Hepatocyte (in vitro differentiated cells): Measurements from ENCODE around the gene NCOA7. TPM values are rescaled to one million over a fixed set of nuclear protein-coding genes. Genes with fewer than 3 reads are reported as not detected.

Experiments
- DNase-seq: peaks from one replicate; pipeline ENCODE4 v3.0.0-alpha.2; 2016; ENCODE audit warnings: low spot score
- H2AFZ ChIP-seq: fragments of 200-600 bp; sonication (generic); 2 replicates; pipeline ENCODE4 v1.6.0; 2016; ENCODE audit warnings: antibody characterized with exemption, mild to moderate bottlenecking
- H3K27ac ChIP-seq: fragments of 200-600 bp; sonication (generic); 2 replicates; pipeline ENCODE4 v1.5.1; 2016; ENCODE audit warnings: mild to moderate bottlenecking
- H3K27me3 ChIP-seq: fragments of 200-600 bp; sonication (generic); 2 replicates; pipeline ENCODE4 v1.6.1; 2016
- H3K36me3 ChIP-seq: fragments of 200-600 bp; sonication (generic); replicated peaks from 2 replicates; pipeline ENCODE4 v1.5.1; 2016; ENCODE audit warnings: low read depth; ENCODE audit not compliant: insufficient read depth
- H3K4me1 ChIP-seq: fragments of 200-600 bp; sonication (generic); 2 replicates; pipeline ENCODE4 v1.5.1; 2016; ENCODE audit warnings: mild to moderate bottlenecking, moderate library complexity; ENCODE audit not compliant: insufficient read depth
- H3K4me2 ChIP-seq: fragments of 200-600 bp; sonication (generic); 2 replicates; pipeline ENCODE4 v1.6.0; 2016
- H3K4me3 ChIP-seq: fragments of 200-600 bp; sonication (generic); 2 replicates; pipeline ENCODE4 v1.5.1; 2016; ENCODE audit warnings: mild to moderate bottlenecking
- H3K79me2 ChIP-seq: fragments of 200-600 bp; sonication (generic); 2 replicates; pipeline ENCODE4 v1.6.0; 2017; ENCODE audit warnings: mild to moderate bottlenecking
- H3K9me2 ChIP-seq: fragments of 200-600 bp; sonication (generic); replicated peaks from 2 replicates; pipeline ENCODE4 v1.6.0; 2017; ENCODE audit warnings: mild to moderate bottlenecking; ENCODE audit not compliant: insufficient read depth
- H3K9me3 ChIP-seq: fragments of 200-600 bp; sonication (generic); 2 replicates; pipeline ENCODE4 v1.5.1; 2016; ENCODE audit warnings: low read depth, mild to moderate bottlenecking
- H4K20me1 ChIP-seq: fragments of 200-600 bp; sonication (generic); 2 replicates; pipeline ENCODE4 v1.6.0; 2016; ENCODE audit warnings: mild to moderate bottlenecking; ENCODE audit not compliant: insufficient read depth, poor library complexity, severe bottlenecking
- EZH2 ChIP-seq: fragments of 200-600 bp; sonication (generic); IDR thresholded peaks from 2 replicates; pipeline ENCODE4 v1.6.1; 2016; ENCODE audit warnings: antibody characterized with exemption, mild to moderate bottlenecking, borderline replicate concordance
- EZH2phosphoT487 ChIP-seq: fragments of 200-600 bp; sonication (generic); IDR thresholded peaks from one replicate; pipeline ENCODE4 v1.6.1; 2018; ENCODE audit warnings: antibody characterized with exemption, mild to moderate bottlenecking, low read depth, moderate library complexity; ENCODE audit not compliant: unreplicated experiment, severe bottlenecking
- WGBS: methylation state at CpG from one replicate; pipeline ENCODE4 v1.1.6; 2016; ENCODE audit warnings: low lambda C conversion rate; ENCODE audit errors: missing lambda C conversion rate; 5-methylcytosine and 5-hydroxymethylcytosine counted together
- polyA plus RNA-seq: library from polyadenylated mRNA; unstranded; fragments of >200 nt; fragmentation: Nextera tagmentation; extraction: Ambion mirVana; gene quantifications from 2 replicates; pipeline ENCODE4 v1.2.1, GENCODE V29; 2016
- small RNA-seq: library from RNA; depleted of rRNA; stranded (forward); fragments of <200 nt; gene quantifications from one replicate; pipeline ENCODE3, GENCODE V24; 2014
- total RNA-seq: library from RNA; depleted of rRNA; stranded (reverse); fragments of >200 nt; gene quantifications from 2 replicates; pipeline ENCODE4 v1.2.3, GENCODE V29; 2014
- TF ChIP-seq, protein P1 (sequence below): fragments of 200-600 bp; sonication (generic); IDR thresholded peaks from 2 replicates; pipeline ENCODE4 v1.5.1; 2016; ENCODE audit warnings: antibody characterized with exemption, mild to moderate bottlenecking; ENCODE audit not compliant: poor library complexity

NCOA7 gene
- total and polyA plus RNA-seq, 2 experiments from 2014 or later = 17.3 to 42.0 TPM

- TF ChIP-seq, protein P1, sequence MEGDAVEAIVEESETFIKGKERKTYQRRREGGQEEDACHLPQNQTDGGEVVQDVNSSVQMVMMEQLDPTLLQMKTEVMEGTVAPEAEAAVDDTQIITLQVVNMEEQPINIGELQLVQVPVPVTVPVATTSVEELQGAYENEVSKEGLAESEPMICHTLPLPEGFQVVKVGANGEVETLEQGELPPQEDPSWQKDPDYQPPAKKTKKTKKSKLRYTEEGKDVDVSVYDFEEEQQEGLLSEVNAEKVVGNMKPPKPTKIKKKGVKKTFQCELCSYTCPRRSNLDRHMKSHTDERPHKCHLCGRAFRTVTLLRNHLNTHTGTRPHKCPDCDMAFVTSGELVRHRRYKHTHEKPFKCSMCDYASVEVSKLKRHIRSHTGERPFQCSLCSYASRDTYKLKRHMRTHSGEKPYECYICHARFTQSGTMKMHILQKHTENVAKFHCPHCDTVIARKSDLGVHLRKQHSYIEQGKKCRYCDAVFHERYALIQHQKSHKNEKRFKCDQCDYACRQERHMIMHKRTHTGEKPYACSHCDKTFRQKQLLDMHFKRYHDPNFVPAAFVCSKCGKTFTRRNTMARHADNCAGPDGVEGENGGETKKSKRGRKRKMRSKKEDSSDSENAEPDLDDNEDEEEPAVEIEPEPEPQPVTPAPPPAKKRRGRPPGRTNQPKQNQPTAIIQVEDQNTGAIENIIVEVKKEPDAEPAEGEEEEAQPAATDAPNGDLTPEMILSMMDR = peak; percentile 63
- TF ChIP-seq EZH2phosphoT487 (no peak), EZH2 (no peak)
- WGBS = 54% methylated on average over 5 of the region's 5 CpGs
- Histone ChIP-seq H3K27ac (no peak overlapping the region), H3K9me2 (no peaks in the 10 kb centered on the region), H4K20me1 (no peaks in the 10 kb centered on the region), H3K4me2 (no peak overlapping the region), H3K4me1 (no peaks in the 10 kb centered on the region), H3K9me3 (no peaks in the 10 kb centered on the region), H3K27me3 (no peaks in the 10 kb centered on the region), H3K79me2 (peaks cover 12% of the 10 kb centered on the region), H3K36me3 (no peaks in the 10 kb centered on the region), H2AFZ (no peak overlapping the region), H3K4me3 (no peak overlapping the region)
- DNase-seq = peak; percentile 60
These were observed 183.6 kb downstream of the NCOA7 start for GRCh38 chr6:125974214-125974866.

- Histone ChIP-seq H3K4me2 (no peak overlapping the region), H3K27me3 (no peaks in the 10 kb centered on the region), H3K36me3 (no peaks in the 10 kb centered on the region), H3K4me1 (no peaks in the 10 kb centered on the region), H3K9me2 (no peaks in the 10 kb centered on the region), H4K20me1 (no peaks in the 10 kb centered on the region), H3K27ac (no peak overlapping the region), H3K9me3 (no peaks in the 10 kb centered on the region), H3K4me3 (no peak overlapping the region), H3K79me2 (no peaks in the 10 kb centered on the region), H2AFZ (no peak overlapping the region)
- DNase-seq = no peak
- TF ChIP-seq, protein P1 = no peak
- TF ChIP-seq EZH2phosphoT487 (no peak), EZH2 (no peak)
- WGBS = 86% methylated on average over 3 of the region's 3 CpGs
These were observed 188.3 kb downstream of the NCOA7 start for GRCh38 chr6:125979101-125979500.

Small RNA genes within 50 kb of the gene (small RNA-seq; reads per million reads assigned to genes)
- gene RNA5SP216 = not detected

Other genes with a start within 250 kb of the NCOA7 start
- 0.47 and 0.80 TPM in 2 replicates for gene HEY2, start 41.3 kb upstream of the NCOA7 start, total RNA-seq
- 0.27 and 0.40 TPM in 2 replicates for gene HEY2, start 41.3 kb upstream of the NCOA7 start, polyA plus RNA-seq
- 28.0 and 32.9 TPM in 2 replicates for gene HINT3, start 165.8 kb downstream of the NCOA7 start, total RNA-seq
- gene HINT3, start 165.8 kb downstream of the NCOA7 start, polyA plus RNA-seq = 12.0 and 15.4 TPM in 2 replicates
- gene TRMT11, start 195.6 kb downstream of the NCOA7 start, total RNA-seq = 20.7 and 27.6 TPM in 2 replicates
- gene TRMT11, start 195.6 kb downstream of the NCOA7 start, polyA plus RNA-seq = 14.8 and 18.6 TPM in 2 replicates